ENCODE results near the gene LCOR.
A peak's percentile ranks its signal among the peaks of the same experiment; 100 is the strongest.

Gene LCOR

GRCh38 chr10:97034958-97035769 lies 203.1 kb downstream of the LCOR start:
- DNase-seq, result no peak

GRCh38 chr10:97037365-97038361 lies 205.6 kb downstream of the LCOR start:
- peak; percentile 74 for DNase-seq

- no peak for DNase-seq
Measured at GRCh38 chr10:97038688-97039087, 206.6 kb downstream of the LCOR start.

GRCh38 chr10:97039538-97040247 lies 207.6 kb downstream of the LCOR start:
- no peak for DNase-seq

GRCh38 chr10:97040248-97040584 lies 208.1 kb downstream of the LCOR start:
- DNase-seq, result no peak

- DNase-seq, result no peak
Measured at GRCh38 chr10:97040706-97041105, 208.6 kb downstream of the LCOR start.

- DNase-seq, result no peak
Measured at GRCh38 chr10:97042081-97042480, 210.0 kb downstream of the LCOR start.

- no peak for DNase-seq
Measured at GRCh38 chr10:97042716-97043562, 210.8 kb downstream of the LCOR start.

GRCh38 chr10:97043563-97043855 lies 211.4 kb downstream of the LCOR start:
- DNase-seq, result no peak

All from RPMI8226 (cell line).